Measurements from ENCODE around the gene TUBA8.

GRCh38 chr22:18088825-18089568 is 21.6 kb upstream of the TUBA8 start:
- TF ChIP-seq CTCF (IDR thresholded peaks at IDR 0.05) (no peak), MXD4 (CRISPR knock-in tag; IDR thresholded peaks at IDR 0.05; ENCODE audit: borderline replicate concordance) (no peak), ESRRA (CRISPR knock-in tag; IDR thresholded peaks at IDR 0.05; ENCODE audit: borderline replicate concordance) (no peak)
- TF ChIP-seq, protein P1, sequence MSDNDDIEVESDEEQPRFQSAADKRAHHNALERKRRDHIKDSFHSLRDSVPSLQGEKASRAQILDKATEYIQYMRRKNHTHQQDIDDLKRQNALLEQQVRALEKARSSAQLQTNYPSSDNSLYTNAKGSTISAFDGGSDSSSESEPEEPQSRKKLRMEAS (CRISPR knock-in tag; IDR thresholded peaks at IDR 0.05) = no peak
- TF ChIP-seq, protein P2, sequence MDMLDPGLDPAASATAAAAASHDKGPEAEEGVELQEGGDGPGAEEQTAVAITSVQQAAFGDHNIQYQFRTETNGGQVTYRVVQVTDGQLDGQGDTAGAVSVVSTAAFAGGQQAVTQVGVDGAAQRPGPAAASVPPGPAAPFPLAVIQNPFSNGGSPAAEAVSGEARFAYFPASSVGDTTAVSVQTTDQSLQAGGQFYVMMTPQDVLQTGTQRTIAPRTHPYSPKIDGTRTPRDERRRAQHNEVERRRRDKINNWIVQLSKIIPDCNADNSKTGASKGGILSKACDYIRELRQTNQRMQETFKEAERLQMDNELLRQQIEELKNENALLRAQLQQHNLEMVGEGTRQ (CRISPR knock-in tag; IDR thresholded peaks at IDR 0.05) = no peak
